HG02571 (cell line): Measurements from ENCODE around the gene DGCR2.

Experiments
- ATAC-seq: cut with Tn5 transposase; IDR thresholded peaks from one replicate; pipeline ENCODE4 v1.9.1; 2021; ENCODE audit warnings: mild to moderate bottlenecking, moderate library complexity; ENCODE audit not compliant: unreplicated experiment

The DGCR2 gene

GRCh38 chr22:19147195-19147780 lies 25.1 kb upstream of the DGCR2 start:
- no peak for ATAC-seq

GRCh38 chr22:19146215-19146968 lies 24.2 kb upstream of the DGCR2 start:
- ATAC-seq, result no peak

- no peak for ATAC-seq
Measured at GRCh38 chr22:19143967-19144400, 21.8 kb upstream of the DGCR2 start.

GRCh38 chr22:19143212-19143611 lies 21.0 kb upstream of the DGCR2 start:
- no peak for ATAC-seq

GRCh38 chr22:19142394-19142793 lies 20.2 kb upstream of the DGCR2 start:
- ATAC-seq, result no peak

- ATAC-seq, result no peak
Measured at GRCh38 chr22:19139974-19140373, 17.8 kb upstream of the DGCR2 start.

GRCh38 chr22:19139001-19139356 lies 16.8 kb upstream of the DGCR2 start:
- ATAC-seq, result no peak

- no peak for ATAC-seq
Measured at GRCh38 chr22:19138217-19139000, 16.2 kb upstream of the DGCR2 start.

GRCh38 chr22:19137384-19138216 lies 15.4 kb upstream of the DGCR2 start:
- ATAC-seq, result no peak

- ATAC-seq, result no peak
Measured at GRCh38 chr22:19136915-19137314, 14.7 kb upstream of the DGCR2 start.

- ATAC-seq, result no peak
Measured at GRCh38 chr22:19134874-19135273, 12.7 kb upstream of the DGCR2 start.

- ATAC-seq, result no peak
Measured at GRCh38 chr22:19134176-19134831, 12.1 kb upstream of the DGCR2 start.

- no peak for ATAC-seq
Measured at GRCh38 chr22:19133561-19133960, 11.3 kb upstream of the DGCR2 start.

GRCh38 chr22:19132693-19133400 lies 10.6 kb upstream of the DGCR2 start:
- no peak for ATAC-seq

- ATAC-seq, result no peak
Measured at GRCh38 chr22:19132153-19132552, 9.9 kb upstream of the DGCR2 start.

GRCh38 chr22:19131685-19132015 lies 9.4 kb upstream of the DGCR2 start:
- no peak for ATAC-seq

- no peak for ATAC-seq
Measured at GRCh38 chr22:19130959-19131684, 8.9 kb upstream of the DGCR2 start, which contains the start of gene TSSK2. TSSK2 (plus strand) TSS chr22:19131308; CDS start chr22:19131400, 92 bp downstream.

- no peak for ATAC-seq
Measured at GRCh38 chr22:19129871-19130270, 7.7 kb upstream of the DGCR2 start.
